OCI-LY3 (cell line): ENCODE measurements around the gene USP22.

Source experiments
- CTCF ChIP-seq: fragments of 200-600, 300-600 bp; sonication (generic); IDR thresholded peaks from 2 replicates; pipeline ENCODE4 v1.5.1; 2014; ENCODE audit warnings: antibody characterized with exemption, low read length, low read depth
- EZH2phosphoT487 ChIP-seq: fragments of 200-600 bp; shearing (Covaris generic); IDR thresholded peaks from 2 replicates; pipeline ENCODE4 v1.6.1; 2018; ENCODE audit warnings: antibody characterized with exemption, mixed run types, low read depth

- TF ChIP-seq CTCF (no peak), EZH2phosphoT487 (no peak)
These were observed 13.8 kb downstream of the USP22 start for GRCh38 chr17:21029036-21029435.
